ENCODE results near the gene RAD51B.

- TF ChIP-seq CTCF (IDR thresholded peaks at IDR 0.05): no peak
- no peak for TF ChIP-seq POLR2A (IDR thresholded peaks at IDR 0.05)
Measured at GRCh38 chr14:68395604-68396003, 576.0 kb downstream of the RAD51B start.

Data from vagina (tissue), 2 donors.